K562 (cell line): ENCODE data around the gene SEMA3C.

Experiments used
- CLOCK ChIP-seq: fragments of 250-450 bp; sonication (Bioruptor Pico); IDR thresholded peaks from 2 replicates; pipeline ENCODE4 v1.4.0; 2020; ENCODE audit warnings: mild to moderate bottlenecking, moderate library complexity, borderline replicate concordance
- CREB3 ChIP-seq: fragments of 450-650 bp; conservative IDR thresholded peaks from 2 replicates; pipeline ENCODE4 v1.6.1; 2016; ENCODE audit warnings: missing genetic modification characterization, low read depth, mild to moderate bottlenecking, missing compliant biosample characterization, moderate library complexity
- CTCF ChIP-seq, 3 experiments: IDR thresholded peaks in 2 of 3; conservative IDR thresholded peaks in 1 of 3; 2 replicates each; pipeline ENCODE4 v1.5.1; 2011 to 2012; ENCODE audit warnings: low read length in 3 of 3, mild to moderate bottlenecking in 3 of 3, control low read depth in 2 of 3, improper control_type of control experiment in 1 of 3, inconsistent platforms in 1 of 3, low read depth in 1 of 3, mixed read lengths in 1 of 3, moderate library complexity in 1 of 3; ENCODE audit not compliant: insufficient read depth in 2 of 3
- E2F4 ChIP-seq: sonication (generic); formaldehyde crosslinking; IDR thresholded peaks from 2 replicates; pipeline ENCODE4 v1.8.0; 2022; ENCODE audit warnings: mild to moderate bottlenecking, low read depth, missing genetic modification reagents
- E2F6 ChIP-seq, 2 experiments: IDR thresholded peaks; 2 replicates each; pipeline ENCODE4 v1.6.1; 2011; ENCODE audit warnings: borderline replicate concordance in 1 of 2, control low read depth in 1 of 2, low read depth in 1 of 2, low read length in 1 of 2, mild to moderate bottlenecking in 1 of 2, mixed read lengths in 1 of 2, moderate library complexity in 1 of 2; ENCODE audit not compliant: insufficient read depth in 1 of 2, insufficient read length in 1 of 2, poor library complexity in 1 of 2, severe bottlenecking in 1 of 2; ENCODE audit errors: extremely low read depth in 1 of 2
- EHMT2 ChIP-seq: fragments of 450-650 bp; IDR thresholded peaks from 2 replicates; pipeline ENCODE4 v1.6.1; 2018; ENCODE audit warnings: antibody characterized with exemption
- FIP1L1 ChIP-seq: fragments of 200-400 bp; formaldehyde crosslinking; IDR thresholded peaks from 2 replicates; pipeline ENCODE4 v1.6.1; 2018; ENCODE audit warnings: mild to moderate bottlenecking, low read depth, low read length; ENCODE audit not compliant: poor library complexity, severe bottlenecking
- FOXK2 ChIP-seq, 2 experiments: fragments of 450-650 bp; IDR thresholded peaks in 1 of 2; conservative IDR thresholded peaks in 1 of 2; 2 replicates each; pipeline ENCODE4 v1.6.1; 2016; ENCODE audit warnings: low read depth in 2 of 2, mild to moderate bottlenecking in 1 of 2
- GTF2B ChIP-seq: IDR thresholded peaks from 2 replicates; pipeline ENCODE4 v1.6.1; 2011; ENCODE audit not compliant: insufficient read length; ENCODE audit errors: extremely low read depth
- LARP7 ChIP-seq: fragments of 450-650 bp; IDR thresholded peaks from 2 replicates; pipeline ENCODE4 v1.6.1; 2016
- MAFK ChIP-seq: IDR thresholded peaks from 2 replicates; pipeline ENCODE4 v1.6.1; 2011; ENCODE audit warnings: low read length, improper control_type of control experiment
- POLR2A ChIP-seq: fragments of 450-650 bp; conservative IDR thresholded peaks from 2 replicates; pipeline ENCODE4 v1.6.1; 2016
- ZBTB1 ChIP-seq: sonication (generic); formaldehyde crosslinking; IDR thresholded peaks from 2 replicates; pipeline ENCODE4 v1.8.1; 2023; ENCODE audit warnings: missing genetic modification reagents, low read depth, mild to moderate bottlenecking, borderline replicate concordance

GRCh38 chr7:80932536-80932935 lies 13.7 kb upstream of the SEMA3C start:
- no peak for TF ChIP-seq E2F6 (IDR thresholded peaks at IDR 0.05; ENCODE audit: borderline replicate concordance in 1 of 2, extremely low read depth in 1 of 2, insufficient read depth in 1 of 2, insufficient read length in 1 of 2, low read depth in 1 of 2, low read length in 1 of 2, poor library complexity in 1 of 2, severe bottlenecking in 1 of 2)
- no peak for TF ChIP-seq LARP7
- no peak for TF ChIP-seq GTF2B
- TF ChIP-seq POLR2A, result no peak
- no peak for TF ChIP-seq FOXK2 (conservative IDR thresholded peaks at IDR 0.05 in 1 of 2, IDR thresholded peaks at IDR 0.05 in 1 of 2; ENCODE audit: low read depth in 2 of 2)
- no peak for TF ChIP-seq CTCF (IDR thresholded peaks at IDR 0.05 in 2 of 3, conservative IDR thresholded peaks at IDR 0.05 in 1 of 3; ENCODE audit: insufficient read depth in 2 of 3, low read depth in 1 of 3, low read length in 3 of 3)
- TF ChIP-seq E2F4 (CRISPR knock-in tag), result no peak
- no peak for TF ChIP-seq CREB3 (tag)
- TF ChIP-seq ZBTB1 (CRISPR knock-in tag), result no peak
- no peak for TF ChIP-seq EHMT2
- TF ChIP-seq FIP1L1, result no peak
- TF ChIP-seq MAFK, result no peak
- TF ChIP-seq CLOCK, result no peak
